Amniotic stem cell (primary cell): ENCODE results near the gene USF1.

Experiments used
- DNase-seq: peaks from one replicate; lab custom pipeline; 2025; lab: John Stamatoyannopoulos, UW

The USF1 gene, protein sequence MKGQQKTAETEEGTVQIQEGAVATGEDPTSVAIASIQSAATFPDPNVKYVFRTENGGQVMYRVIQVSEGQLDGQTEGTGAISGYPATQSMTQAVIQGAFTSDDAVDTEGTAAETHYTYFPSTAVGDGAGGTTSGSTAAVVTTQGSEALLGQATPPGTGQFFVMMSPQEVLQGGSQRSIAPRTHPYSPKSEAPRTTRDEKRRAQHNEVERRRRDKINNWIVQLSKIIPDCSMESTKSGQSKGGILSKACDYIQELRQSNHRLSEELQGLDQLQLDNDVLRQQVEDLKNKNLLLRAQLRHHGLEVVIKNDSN

DNA sequence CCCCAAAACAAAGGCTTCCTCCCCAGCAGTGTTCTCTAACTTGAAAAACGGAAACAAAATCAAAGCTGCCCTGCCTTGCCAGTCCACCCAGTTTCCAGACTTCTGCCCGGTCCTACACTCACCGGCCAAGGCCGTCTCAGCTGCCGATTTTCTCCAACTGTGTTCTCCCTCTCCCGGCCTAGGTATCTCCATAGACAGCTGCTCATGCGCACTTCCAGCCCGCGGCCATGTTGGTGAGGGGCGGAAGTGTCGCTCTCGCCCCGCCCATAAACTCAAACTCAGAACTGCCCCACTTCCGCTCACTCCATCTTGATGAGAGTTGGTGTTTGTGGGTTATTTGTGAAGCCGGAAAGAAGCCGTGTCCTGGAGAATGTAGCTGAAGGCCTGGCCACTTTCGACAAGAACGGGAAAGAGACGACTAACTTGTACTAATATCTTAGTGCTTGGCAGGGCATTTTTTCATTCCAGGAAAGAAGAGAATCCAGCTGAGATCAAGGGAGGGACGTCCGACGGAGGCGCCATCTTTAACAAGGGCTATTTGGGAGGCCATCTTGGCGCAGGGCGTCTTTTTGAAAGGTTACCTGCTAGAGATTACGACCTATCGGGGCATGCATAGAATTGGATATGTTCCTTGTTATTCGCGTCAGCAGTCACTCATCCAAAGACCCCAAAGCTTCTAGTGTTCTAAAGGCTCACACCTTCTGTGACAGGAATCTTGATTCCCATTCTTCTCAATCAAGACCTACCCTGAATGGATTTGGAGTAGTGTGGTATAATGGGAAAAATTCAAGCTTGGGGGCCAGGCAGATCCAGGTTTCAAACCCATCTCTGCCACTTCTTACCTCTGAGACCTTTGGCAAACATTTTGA, at the start of gene USF1:
USF1 (minus strand) TSS at position 242 of the 869 bp plus-strand sequence. CDS start 2,702 bp downstream, outside the sequence.
- DNase-seq, result peak; percentile 91

DNA sequence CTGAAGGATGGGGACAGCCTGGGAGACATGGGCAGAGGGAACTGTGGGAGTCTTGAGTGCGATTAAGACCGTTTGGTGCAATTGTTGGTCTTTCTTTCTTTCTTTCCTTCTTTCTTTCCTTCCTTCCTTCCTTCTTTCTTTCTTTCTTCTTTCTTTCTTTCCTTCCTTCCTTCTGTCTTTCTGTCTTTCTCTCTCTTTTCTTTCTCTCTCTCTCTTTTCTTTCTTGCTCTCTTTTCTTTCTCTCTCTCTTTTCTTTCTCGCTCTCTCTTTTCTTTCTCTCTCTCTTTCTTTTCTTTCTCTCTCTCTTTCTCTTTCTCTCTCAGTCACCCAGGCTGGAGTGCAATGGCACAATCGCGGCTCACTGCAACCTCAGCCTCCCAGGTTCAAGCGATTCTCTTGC, 49.5 kb upstream of the USF1 start:
- no peak for DNase-seq

DNA sequence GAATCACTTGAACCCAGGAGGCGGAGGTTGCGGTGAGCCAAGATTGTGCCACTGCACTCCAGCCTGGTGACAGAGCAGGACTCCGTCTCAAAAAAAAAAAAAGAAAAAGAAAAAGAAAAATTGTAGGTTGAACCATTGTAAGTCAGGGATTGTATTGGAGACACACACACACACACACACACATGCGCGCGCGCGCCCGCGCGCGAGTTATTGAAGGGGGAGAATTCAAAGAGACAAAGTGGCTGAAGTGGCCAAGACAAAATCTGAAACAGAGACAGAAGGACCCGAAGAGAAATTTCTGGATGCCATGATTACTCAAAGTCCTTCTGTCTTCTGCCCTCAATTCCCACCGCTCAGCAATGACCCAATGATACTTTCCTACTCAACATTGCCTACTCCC, 48.7 kb upstream of the USF1 start:
- no peak for DNase-seq

DNA sequence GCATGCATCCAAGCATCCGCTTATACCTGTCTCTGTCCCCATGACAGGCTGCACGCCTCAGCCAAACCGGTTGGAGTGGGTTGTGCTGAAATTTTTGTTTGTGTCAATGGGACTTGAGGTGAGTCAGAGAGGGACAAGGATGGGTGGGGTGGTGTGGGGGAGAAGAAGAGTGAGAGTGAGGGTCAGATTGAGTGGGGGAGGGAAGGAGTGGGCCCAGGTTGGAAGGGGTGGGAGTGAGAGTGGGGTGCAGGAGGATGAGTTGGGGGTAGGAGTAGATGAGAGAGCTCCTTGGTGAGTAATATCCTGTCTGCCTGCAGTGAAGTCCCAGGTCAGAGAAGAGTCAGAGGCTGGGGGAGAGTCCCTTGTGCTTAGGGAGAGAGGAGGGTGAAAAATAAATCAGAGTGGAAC, 46.8 kb upstream of the USF1 start:
- no peak for DNase-seq

DNA sequence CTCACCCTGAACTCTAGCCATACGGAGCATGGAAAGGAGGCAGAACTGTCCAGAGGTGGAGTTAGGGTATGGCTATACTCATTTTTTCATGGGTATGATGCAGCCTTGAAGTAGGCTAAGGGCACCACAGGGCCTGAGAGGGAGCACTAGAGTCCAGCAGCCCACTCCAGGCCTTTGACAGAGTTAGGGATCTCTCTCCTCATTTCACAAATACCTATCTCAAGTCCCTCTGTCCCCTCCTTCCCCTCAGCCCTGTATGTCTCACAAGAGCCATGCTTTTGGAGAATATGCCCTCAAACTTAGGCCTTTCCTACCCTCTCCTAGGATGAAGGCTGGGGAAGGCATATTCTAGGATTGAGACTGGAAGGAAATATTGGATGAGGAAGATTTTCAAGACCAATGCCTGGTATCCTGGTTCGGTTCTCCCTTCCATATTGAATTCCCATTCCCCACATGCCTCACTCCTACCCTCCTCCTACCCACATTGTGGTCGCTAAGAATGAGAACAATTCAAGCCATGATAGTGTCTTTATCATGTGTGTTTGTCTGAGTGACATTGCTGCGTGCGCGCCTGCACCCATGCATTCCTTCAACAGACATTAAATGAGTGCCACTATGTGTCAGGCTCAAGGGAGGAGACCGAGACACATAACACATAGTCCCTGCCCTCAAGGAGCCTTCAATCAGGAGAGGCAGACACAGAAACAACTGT, 46.2 kb upstream of the USF1 start:
- no peak for DNase-seq

DNA sequence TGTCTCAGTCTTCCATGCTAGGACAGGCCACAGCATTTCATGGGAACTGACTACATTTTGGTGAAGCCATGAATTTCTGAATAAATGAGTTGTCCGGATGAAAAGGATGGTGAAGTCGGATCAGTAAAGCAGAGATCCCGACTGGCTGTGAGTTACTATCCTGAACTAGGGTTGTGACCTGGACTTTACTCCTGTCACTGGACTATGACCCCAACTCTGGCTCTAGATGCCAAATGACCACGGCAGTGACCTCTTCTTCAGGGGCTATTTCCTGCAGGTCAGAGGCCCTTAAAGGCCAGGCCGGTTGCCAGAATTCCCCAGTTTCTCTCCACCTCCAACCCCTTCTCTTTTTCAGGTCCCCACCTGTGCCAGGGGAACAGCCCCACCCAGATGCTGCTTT, 45.3 kb upstream of the USF1 start:
- no peak for DNase-seq

DNA sequence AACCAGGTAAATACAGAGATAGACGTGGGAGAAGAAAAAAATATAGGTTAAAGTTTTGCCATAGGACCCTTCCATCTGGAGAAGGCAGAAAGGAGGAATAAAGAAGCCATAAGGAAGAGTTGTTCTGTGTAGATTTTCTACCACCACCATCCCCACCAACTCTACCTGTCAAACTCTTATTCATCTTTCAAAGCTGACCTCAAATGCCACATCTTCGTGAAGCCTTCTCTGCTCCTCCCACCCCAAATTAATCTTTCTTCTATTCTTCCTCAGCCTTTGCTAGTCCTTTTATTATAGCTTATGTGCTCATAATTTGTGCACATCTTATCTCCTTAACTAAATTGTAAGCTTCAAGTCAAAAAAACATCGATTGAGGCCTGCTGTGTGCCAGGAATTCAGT, 44.8 kb upstream of the USF1 start:
- no peak for DNase-seq

DNA sequence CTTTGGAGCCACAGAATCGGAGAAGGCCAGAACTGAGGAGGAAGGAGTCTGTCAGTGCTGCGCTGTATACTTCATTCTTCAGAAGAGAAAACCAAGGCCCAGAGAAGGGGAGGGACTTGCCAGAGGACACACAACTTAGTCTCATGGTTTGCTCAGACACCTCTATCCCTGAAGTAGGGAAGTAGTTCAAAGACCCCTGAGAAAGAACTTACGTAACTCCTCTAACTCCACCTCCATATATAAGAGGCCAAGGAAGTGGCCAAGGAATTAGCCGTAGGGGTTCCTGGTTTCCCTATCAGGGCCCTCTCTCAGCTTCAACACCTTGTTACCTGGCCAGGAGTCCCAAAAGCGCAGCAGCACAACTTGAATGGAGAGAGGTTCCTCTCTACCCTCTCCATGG, 44.2 kb upstream of the USF1 start:
- DNase-seq, result no peak

DNA sequence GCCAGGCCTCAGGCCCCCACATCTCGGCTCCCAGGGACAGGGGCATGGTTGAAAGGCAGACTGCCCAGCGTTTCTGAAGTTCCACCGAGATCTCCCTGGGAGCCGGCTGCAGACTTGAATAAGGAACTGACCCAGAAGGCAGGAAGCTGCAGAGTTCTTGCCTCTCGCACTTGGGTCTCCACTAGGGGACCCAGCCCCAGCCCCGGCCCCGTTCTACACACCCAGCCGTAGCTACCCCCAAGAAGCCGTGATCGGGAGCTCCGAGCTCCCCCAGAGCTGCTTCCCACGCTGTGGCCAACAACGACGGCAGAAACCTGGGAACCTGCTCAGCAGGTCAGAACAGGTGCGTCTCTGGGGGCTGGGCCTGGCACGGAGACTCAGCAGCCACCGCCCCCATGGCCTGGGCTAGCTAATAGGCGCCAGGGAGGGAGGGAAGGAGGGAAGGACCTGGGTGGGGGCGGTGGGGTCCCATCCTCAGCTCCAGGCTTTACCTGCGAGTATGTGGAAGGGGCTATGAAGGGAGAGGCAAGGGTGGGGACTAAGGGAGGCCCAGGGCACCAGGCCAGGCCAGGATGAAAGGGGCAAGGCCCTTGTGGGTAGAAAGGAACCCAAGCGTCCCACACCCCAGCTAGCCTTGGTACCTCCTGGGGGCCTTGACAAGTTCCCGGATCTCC, 43.6 kb upstream of the USF1 start, which contains the start of gene NECTIN4:
NECTIN4 (minus strand) TSS at position 308 of the 674 bp plus-strand sequence; CDS start at position 46, 262 bp downstream.
- DNase-seq, result no peak

DNA sequence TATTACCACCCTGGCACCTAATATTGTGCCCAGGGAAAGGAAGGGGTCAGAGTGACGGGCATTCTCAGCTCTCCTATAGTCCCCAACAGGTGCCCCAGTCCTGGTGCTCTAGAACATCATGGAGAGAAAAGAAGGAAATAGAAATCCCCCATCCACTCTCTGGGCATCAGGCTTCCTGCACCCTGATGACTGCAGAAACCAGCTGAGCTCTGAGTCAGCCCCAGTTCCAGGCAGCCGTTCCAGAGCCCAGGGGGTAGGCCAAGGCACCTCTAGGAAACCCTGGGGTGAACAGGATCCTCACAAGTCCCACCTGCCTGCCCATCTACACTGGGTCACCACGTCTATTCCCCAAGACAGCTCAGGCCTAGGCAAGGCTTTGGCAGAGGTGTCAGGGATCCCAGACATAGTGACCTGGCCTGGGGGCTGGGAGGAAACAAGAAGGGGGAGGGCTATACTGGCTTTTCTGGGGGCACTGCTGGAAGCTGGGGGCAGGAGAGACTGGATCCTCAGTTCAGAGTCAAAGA, 42.9 kb upstream of the USF1 start:
- no peak for DNase-seq

DNA sequence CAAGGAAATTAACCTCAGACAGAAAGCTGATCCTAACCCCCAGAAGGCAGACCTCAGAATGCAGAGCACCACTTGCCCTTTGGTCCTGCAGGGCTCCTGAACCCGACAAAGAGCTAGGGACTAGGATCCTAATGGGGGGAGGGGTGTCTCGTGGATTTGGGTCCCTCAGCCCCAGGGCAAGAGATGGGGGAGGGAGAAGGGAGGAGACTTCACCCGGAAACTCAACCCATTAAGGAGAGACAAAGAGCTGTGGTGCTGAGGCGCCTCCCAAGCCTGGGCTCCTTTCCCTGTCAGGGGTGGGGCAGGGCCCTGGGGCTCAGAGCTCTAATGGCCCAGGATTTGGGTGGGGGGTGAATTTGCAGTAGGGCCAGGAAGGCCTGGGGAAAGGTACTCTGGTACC, 40.7 kb upstream of the USF1 start:
- DNase-seq, result no peak

DNA sequence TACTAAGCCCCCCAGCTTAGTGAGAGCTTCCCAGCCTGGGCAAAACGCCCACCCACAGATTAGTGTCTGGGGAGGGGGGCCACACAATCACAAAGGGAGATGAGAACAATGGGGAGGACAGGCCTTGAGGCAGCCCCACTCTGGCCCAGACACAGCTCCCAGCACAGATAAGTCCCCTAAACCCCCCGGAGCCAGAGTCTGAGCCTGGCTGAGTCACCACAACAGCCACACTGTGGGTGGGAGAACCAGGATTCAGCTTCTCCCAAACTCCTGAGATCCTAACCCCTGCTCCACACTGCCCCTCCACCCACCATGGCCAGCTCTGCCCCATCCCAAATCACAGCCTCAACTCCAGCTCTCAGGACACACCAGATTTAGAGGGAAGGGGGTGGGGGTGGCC, 39.4 kb upstream of the USF1 start:
- DNase-seq, result no peak

DNA sequence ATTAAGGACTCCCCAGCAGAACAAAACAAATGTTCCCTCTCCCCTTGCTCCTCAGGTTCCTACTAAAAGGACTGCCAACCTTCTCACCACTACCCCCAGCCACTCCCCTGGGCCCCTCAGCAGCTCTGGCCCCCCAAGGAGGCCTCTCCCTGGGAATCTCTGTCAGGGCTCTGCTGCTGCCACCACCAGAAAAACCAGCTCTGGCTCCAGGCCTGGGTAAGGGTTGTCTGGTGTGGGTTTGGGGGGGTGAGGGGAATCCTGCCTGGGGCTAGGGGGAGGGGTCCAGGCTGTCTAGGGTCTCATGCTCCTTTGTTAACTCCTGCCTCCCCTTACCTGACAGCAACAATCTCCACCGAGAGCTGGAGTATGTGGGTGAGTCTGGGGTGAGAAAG, 38.8 kb upstream of the USF1 start:
- DNase-seq, result no peak

DNA sequence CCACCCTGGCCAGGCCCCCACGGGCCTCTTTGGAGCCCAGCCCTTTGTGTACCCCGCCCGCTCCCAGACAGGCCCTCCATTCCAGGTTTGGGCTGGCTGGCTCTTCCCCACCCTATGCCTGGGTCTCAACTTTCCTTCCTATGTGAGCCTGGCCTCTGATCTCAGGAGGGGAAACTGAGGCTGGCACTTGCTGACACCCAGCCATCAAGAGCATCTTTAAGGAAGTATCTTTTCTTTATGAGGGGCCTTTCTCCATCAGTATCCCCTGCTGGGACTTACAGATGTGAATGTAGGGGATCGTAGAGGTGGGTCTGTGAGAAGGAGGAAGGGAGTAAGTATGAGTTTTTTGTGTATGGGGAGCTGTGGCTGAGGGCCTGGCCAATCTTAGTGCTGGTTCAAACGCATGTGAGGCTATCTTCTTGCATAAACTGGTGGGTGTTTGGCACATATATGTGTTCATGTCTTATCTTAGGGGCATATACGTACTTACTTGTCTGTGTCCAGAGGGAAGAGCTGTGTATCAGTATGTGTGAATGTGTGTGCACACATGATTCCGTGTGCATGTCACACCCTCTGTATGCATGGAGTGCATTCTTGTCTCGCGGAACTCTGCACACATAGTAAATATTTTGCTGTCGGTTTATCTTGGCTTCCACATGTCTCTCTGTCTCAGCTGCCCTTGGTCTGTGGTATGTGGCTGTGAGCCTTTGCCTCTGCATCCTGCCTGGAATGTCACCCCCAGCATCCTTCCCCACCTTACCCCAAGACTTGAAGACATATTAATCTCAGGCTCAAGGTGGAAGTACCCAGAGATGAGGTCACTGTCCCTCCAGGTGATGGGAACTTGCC, 38.2 kb upstream of the USF1 start:
- no peak for DNase-seq

DNA sequence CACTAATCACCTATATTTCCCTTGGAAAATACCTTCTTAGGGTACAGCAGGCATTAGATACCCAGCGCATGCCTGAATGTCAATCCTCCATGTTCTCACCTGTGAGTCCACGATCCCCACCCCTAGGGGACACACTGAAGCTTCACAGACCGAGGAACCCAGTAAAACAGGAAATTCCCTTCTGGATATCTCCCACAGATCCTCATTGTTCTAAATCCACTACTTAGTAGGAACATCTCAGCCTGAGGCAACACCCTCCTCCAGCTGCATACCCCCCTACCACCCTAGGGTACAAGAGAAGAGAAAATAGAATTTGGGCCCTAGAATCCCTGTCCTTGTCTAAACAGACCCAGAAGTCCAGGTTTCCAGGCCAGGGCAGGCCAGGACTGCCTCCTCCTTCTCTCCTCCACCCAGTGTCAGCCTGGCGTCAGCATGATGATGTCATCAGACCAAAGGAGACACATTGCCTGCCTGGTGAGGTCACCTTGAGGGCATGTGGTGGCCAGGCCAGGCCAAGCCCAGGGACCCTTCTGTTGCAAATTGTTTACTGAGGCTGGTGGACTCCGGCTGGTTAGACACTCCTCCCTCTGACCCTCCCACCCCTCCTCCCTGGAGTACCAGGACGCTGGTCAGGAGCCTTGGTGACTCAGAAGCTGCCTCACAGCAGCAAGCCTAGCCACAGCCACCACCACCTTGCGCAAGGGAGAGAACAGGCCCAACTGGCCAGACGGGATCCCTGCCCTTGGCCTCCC, 37.4 kb upstream of the USF1 start:
- peak; percentile 51 for DNase-seq

DNA sequence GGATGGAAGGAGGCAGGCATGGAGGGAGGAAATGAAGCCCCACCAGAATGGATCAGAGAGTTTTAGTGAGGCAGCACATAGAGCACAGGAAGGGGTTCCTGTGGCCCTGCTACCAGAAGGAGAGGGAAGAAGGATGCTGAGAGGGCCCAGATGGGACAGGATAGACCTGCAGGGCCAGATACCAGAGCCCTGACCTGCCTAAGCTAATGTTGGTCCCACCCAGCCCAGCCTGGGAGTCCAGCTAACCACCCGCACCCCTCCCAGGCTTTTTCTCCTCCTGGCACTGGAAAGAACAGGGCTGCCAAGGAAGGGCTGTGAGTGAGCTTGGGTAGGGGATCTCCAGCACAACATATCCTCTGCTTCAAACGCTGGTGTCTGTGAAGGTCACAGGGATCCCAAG, 36.7 kb upstream of the USF1 start:
- DNase-seq, result no peak

DNA sequence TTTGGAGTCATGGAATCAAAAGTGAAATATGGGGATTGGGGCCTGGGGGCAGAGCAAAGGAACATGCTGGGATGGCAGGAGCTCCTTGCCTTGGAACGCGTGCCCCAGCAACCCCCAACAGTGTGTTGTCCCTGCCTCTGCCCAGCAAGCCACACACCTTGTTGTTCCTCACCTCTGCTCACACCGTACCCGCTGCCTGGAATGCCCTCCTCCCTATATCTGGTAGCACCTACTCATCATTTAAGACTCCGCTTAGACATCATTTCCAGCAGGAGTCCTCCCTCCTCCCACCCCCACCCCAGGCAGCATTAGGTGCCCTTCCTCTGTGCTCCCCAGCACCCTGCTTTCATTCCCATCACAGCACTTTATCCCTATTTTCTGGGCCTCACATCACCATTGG, 35.7 kb upstream of the USF1 start:
- DNase-seq, result no peak

DNA sequence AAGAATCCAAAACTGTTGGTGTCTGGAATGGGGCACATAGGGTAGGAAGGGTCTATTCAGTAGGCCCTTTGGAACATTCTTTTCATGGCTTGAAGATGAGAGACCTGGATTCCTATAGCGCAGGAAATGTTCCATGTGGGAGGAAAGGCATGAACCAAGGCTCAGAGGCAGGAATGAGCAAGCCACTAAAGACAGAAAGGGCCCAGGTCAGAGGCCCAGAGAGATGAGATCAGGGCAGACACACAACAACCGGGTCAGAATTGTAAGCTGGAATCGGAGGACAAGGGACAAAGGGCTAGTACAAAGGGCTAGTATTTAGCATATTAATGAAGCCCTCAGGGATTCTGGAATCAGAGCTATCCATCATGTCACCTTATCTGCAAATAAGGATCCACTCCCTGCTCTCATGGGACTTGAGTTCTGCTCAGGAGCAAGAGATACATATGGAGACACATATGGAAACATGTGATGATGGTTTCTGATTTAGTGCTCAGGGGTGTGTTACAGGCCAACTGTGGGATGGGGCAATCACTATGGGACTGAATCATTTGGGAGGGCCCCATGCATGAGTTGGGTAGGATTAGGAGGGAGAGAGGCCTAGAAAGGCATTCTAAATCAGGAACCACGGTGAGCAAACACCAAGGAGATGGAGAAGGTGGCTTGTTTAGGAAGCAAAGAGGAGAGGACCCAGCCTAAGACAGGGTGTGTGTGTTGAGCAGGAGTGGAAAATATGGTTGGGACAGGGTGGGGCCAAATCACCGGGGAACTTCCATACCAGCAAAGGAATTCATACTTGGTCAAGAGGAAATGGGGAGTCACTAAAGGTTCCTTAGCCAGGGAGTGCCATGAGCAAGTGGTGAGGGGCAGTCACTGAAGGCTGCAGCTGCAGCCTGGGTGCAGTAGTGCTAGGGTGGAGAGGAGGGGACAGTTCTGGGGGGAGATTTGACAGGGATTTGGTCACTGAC, 34.9 kb upstream of the USF1 start:
- no peak for DNase-seq
